Measurements from ENCODE around the gene CCDC91.
A peak's percentile ranks its signal among the peaks of the same experiment; 100 is the strongest.

The CCDC91 gene

GRCh38 chr12:28171356-28172060 is 18.7 kb upstream of the CCDC91 start:
- ATAC-seq (replicated peaks), result no peak

GRCh38 chr12:28172434-28173030 is 17.7 kb upstream of the CCDC91 start:
- DNase-seq (no peak), ATAC-seq (replicated peaks) (peak; percentile 47)
- H3K36me3 Mint-ChIP-seq (ENCODE audit: insufficient read depth), result no peaks in the 10 kb centered on the region
- no peak overlapping the region for H3K4me3 Mint-ChIP-seq
- no peaks in the 10 kb centered on the region for H3K27me3 Mint-ChIP-seq
- H3K4me1 Mint-ChIP-seq (ENCODE audit: low read depth in 2 of 2), result peaks cover 0 to 3% of the 10 kb centered on the region in 2 donors
- H3K27ac Mint-ChIP-seq, result no peak overlapping the region
- H3K9me3 Mint-ChIP-seq, result no peaks in the 10 kb centered on the region

More at GRCh38 chr12:28171356-28172060, 18.7 kb upstream of the CCDC91 start:
- Mint-ChIP-seq H3K4me1 (ENCODE audit: low read depth in 2 of 2) (peaks cover 0 to 3% of the 10 kb centered on the region in 2 donors), H3K27me3 (no peaks in the 10 kb centered on the region), H3K27ac (no peak overlapping the region), H3K4me3 (no peak overlapping the region), H3K9me3 (no peaks in the 10 kb centered on the region), H3K36me3 (ENCODE audit: insufficient read depth) (no peaks in the 10 kb centered on the region)
- DNase-seq, result no peak

GRCh38 chr12:28173440-28173839 is 16.8 kb upstream of the CCDC91 start:
- DNase-seq, result no peak
- no peak for ATAC-seq (replicated peaks)
- H3K36me3 Mint-ChIP-seq (ENCODE audit: insufficient read depth), result no peaks in the 10 kb centered on the region
- no peak overlapping the region for H3K27ac Mint-ChIP-seq
- peaks cover 0 to 2% of the 10 kb centered on the region in 2 donors for H3K27me3 Mint-ChIP-seq
- no peaks in the 10 kb centered on the region for H3K9me3 Mint-ChIP-seq
- H3K4me3 Mint-ChIP-seq, result no peak overlapping the region
- peaks cover 0 to 3% of the 10 kb centered on the region in 2 donors for H3K4me1 Mint-ChIP-seq (ENCODE audit: low read depth in 2 of 2)

- Mint-ChIP-seq H3K4me3 (no peak overlapping the region), H3K27ac (no peak overlapping the region)
- DNase-seq, result no peak
These were observed 15.1 kb upstream of the CCDC91 start for GRCh38 chr12:28175098-28175589.

GRCh38 chr12:28176295-28176694 is 14.0 kb upstream of the CCDC91 start:
- DNase-seq (no peak), ATAC-seq (replicated peaks) (no peak)
- Mint-ChIP-seq H3K27me3 (peaks cover 0 to 10% of the 10 kb centered on the region in 2 donors), H3K9me3 (no peaks in the 10 kb centered on the region), H3K36me3 (ENCODE audit: insufficient read depth) (no peaks in the 10 kb centered on the region), H3K4me1 (ENCODE audit: low read depth in 2 of 2) (peaks cover 0 to 3% of the 10 kb centered on the region in 2 donors), H3K4me3 (no peak overlapping the region), H3K27ac (no peak overlapping the region)

More at GRCh38 chr12:28175098-28175589, 15.1 kb upstream of the CCDC91 start:
- Mint-ChIP-seq H3K4me1 (ENCODE audit: low read depth in 2 of 2) (peaks cover 0 to 3% of the 10 kb centered on the region in 2 donors), H3K36me3 (ENCODE audit: insufficient read depth) (no peaks in the 10 kb centered on the region), H3K27me3 (peaks cover 0 to 10% of the 10 kb centered on the region in 2 donors), H3K9me3 (no peaks in the 10 kb centered on the region)
- no peak for ATAC-seq (replicated peaks)

- Mint-ChIP-seq H3K9me3 (no peaks in the 10 kb centered on the region), H3K27me3 (peaks cover 0 to 10% of the 10 kb centered on the region in 2 donors), H3K4me3 (no peak overlapping the region), H3K27ac (no peak overlapping the region), H3K4me1 (ENCODE audit: low read depth in 2 of 2) (no peaks in the 10 kb centered on the region), H3K36me3 (ENCODE audit: insufficient read depth) (no peaks in the 10 kb centered on the region)
- ATAC-seq (replicated peaks) (no peak), DNase-seq (no peak)
These were observed 12.8 kb upstream of the CCDC91 start for GRCh38 chr12:28177461-28177860.

- no peak for ATAC-seq (replicated peaks)
- no peak overlapping the region for H3K4me3 Mint-ChIP-seq
These were observed 12.4 kb upstream of the CCDC91 start for GRCh38 chr12:28177905-28178304.

GRCh38 chr12:28178775-28179174 is 11.5 kb upstream of the CCDC91 start:
- DNase-seq (no peak), ATAC-seq (replicated peaks) (no peak)
- H3K4me3 Mint-ChIP-seq, result no peak overlapping the region
- H3K36me3 Mint-ChIP-seq (ENCODE audit: insufficient read depth), result no peaks in the 10 kb centered on the region
- peaks cover 5 to 16% of the 10 kb centered on the region in 2 donors for H3K27me3 Mint-ChIP-seq
- H3K27ac Mint-ChIP-seq, result no peak overlapping the region
- no peaks in the 10 kb centered on the region for H3K4me1 Mint-ChIP-seq (ENCODE audit: low read depth in 2 of 2)
- no peaks in the 10 kb centered on the region for H3K9me3 Mint-ChIP-seq

More at GRCh38 chr12:28177905-28178304, 12.4 kb upstream of the CCDC91 start:
- Mint-ChIP-seq H3K27me3 (peaks cover 0 to 10% of the 10 kb centered on the region in 2 donors), H3K36me3 (ENCODE audit: insufficient read depth) (no peaks in the 10 kb centered on the region), H3K9me3 (no peaks in the 10 kb centered on the region), H3K4me1 (ENCODE audit: low read depth in 2 of 2) (no peaks in the 10 kb centered on the region), H3K27ac (no peak overlapping the region)
- no peak for DNase-seq

- H3K4me3 Mint-ChIP-seq, result no peak overlapping the region
- peaks cover 6 to 19% of the 10 kb centered on the region in 2 donors for H3K27me3 Mint-ChIP-seq
- no peak overlapping the region for H3K27ac Mint-ChIP-seq
- DNase-seq (no peak), ATAC-seq (replicated peaks) (no peak)
- no peaks in the 10 kb centered on the region for H3K36me3 Mint-ChIP-seq (ENCODE audit: insufficient read depth)
- H3K4me1 Mint-ChIP-seq (ENCODE audit: low read depth in 2 of 2), result no peaks in the 10 kb centered on the region
- no peaks in the 10 kb centered on the region for H3K9me3 Mint-ChIP-seq
These were observed 9.5 kb upstream of the CCDC91 start for GRCh38 chr12:28180786-28181185.

- Mint-ChIP-seq H3K4me1 (ENCODE audit: low read depth in 2 of 2) (peaks cover 0 to 7% of the 10 kb centered on the region in 2 donors), H3K9me3 (no peaks in the 10 kb centered on the region), H3K27me3 (peaks cover 6 to 9% of the 10 kb centered on the region in 2 donors), H3K36me3 (ENCODE audit: insufficient read depth) (no peaks in the 10 kb centered on the region), H3K27ac (no peak overlapping the region), H3K4me3 (no peak overlapping the region)
- DNase-seq, result no peak
- no peak for ATAC-seq (replicated peaks)
These were observed 5.9 kb upstream of the CCDC91 start for GRCh38 chr12:28184375-28184774.

- peaks cover 6 to 9% of the 10 kb centered on the region in 2 donors for H3K27me3 Mint-ChIP-seq
- no peak overlapping the region for H3K4me3 Mint-ChIP-seq
- H3K27ac Mint-ChIP-seq, result no peak overlapping the region
- H3K9me3 Mint-ChIP-seq, result no peaks in the 10 kb centered on the region
- no peak for ATAC-seq (replicated peaks)
- peaks cover 18% of the 10 kb centered on the region for H3K36me3 Mint-ChIP-seq (ENCODE audit: insufficient read depth)
- H3K4me1 Mint-ChIP-seq (ENCODE audit: low read depth in 2 of 2), result peaks cover 13 to 23% of the 10 kb centered on the region in 2 donors
- no peak for DNase-seq
These were observed 3.8 kb upstream of the CCDC91 start for GRCh38 chr12:28186500-28186899.

- peak in 1 of 3 experiments; percentile 0 for DNase-seq
- Mint-ChIP-seq H3K9me3 (no peaks in the 10 kb centered on the region), H3K4me1 (ENCODE audit: low read depth in 2 of 2) (peaks cover 31 to 39% of the 10 kb centered on the region in 2 donors), H3K36me3 (ENCODE audit: insufficient read depth) (peaks cover 18% of the 10 kb centered on the region), H3K27ac (peak overlapping the region; percentile 100), H3K4me3 (peak overlapping the region; percentile 95 to 97), H3K27me3 (no peaks in the 10 kb centered on the region)
- no peak for ATAC-seq (replicated peaks)
These were observed 404 bp upstream of the CCDC91 start for GRCh38 chr12:28189784-28190320.

GRCh38 chr12:28191051-28192048 is 1.1 kb downstream of the CCDC91 start:
- H3K27ac Mint-ChIP-seq, result peak overlapping the region; percentile 100
- peaks cover 18% of the 10 kb centered on the region for H3K36me3 Mint-ChIP-seq (ENCODE audit: insufficient read depth)
- H3K4me3 Mint-ChIP-seq, result peak overlapping the region; percentile 95 to 97
- H3K27me3 Mint-ChIP-seq, result no peaks in the 10 kb centered on the region
- DNase-seq (peak; percentile 17 to 43 (median 41)), ATAC-seq (replicated peaks) (peak; percentile 40)
- H3K4me1 Mint-ChIP-seq (ENCODE audit: low read depth in 2 of 2), result peaks cover 38 to 50% of the 10 kb centered on the region in 2 donors
- H3K9me3 Mint-ChIP-seq, result no peaks in the 10 kb centered on the region

Data from effector memory CD8-positive, alpha-beta T cell (primary cell).